Measurements from ENCODE around the gene PSMG1. TPM values are rescaled to one million over a fixed set of nuclear protein-coding genes. Genes with fewer than 3 reads are reported as not detected.

The PSMG1 gene
- total and polyA plus RNA-seq, 2 of the 8 experiments (the other 6 are each of a cell fraction or from before 2014, with no cell fraction given) = 50.7 to 93.7 TPM

- TF ChIP-seq HDAC2 (IDR thresholded peaks at IDR 0.05; ENCODE audit: borderline replicate concordance in 1 of 2, low read depth in 2 of 2, low read length in 2 of 2) = no peak
- no peak for TF ChIP-seq TCF12 (IDR thresholded peaks at IDR 0.05; ENCODE audit: low read depth, low read length)
- TF ChIP-seq FOSL1 (IDR thresholded peaks at IDR 0.05; ENCODE audit: insufficient read depth, low read depth, low read length) = no peak
Observed at GRCh38 chr21:39193380-39193779, 10.1 kb upstream of the PSMG1 start (continued).

All from H1 (cell line).